ENCODE data around the gene FAM228A.
"Not testable (repeated sequence)": the region's sequence is repeated elsewhere in the genome, so short reads cannot be mapped to it uniquely, and the experiment has no call there.

The FAM228A gene

GRCh38 chr2:24174851-24175277, at the start of gene FAM228A:
Gene FAM228A, plus strand, starts transcription at chr2:24175053. Its CDS starts 428 bp downstream, at chr2:24175481.
- no peak for DNase-seq (ENCODE audit: low read depth in 1 of 2, low spot score in 1 of 2)

GRCh38 chr2:24125956-24126355, 48.9 kb upstream of the FAM228A start:
- no peak for DNase-seq (ENCODE audit: low read depth in 1 of 2, low spot score in 1 of 2)

GRCh38 chr2:24132543-24132942, 42.3 kb upstream of the FAM228A start:
- DNase-seq (ENCODE audit: low read depth in 1 of 2, low spot score in 1 of 2), result no peak

GRCh38 chr2:24140305-24140704, 34.5 kb upstream of the FAM228A start:
- DNase-seq (ENCODE audit: low read depth in 1 of 2, low spot score in 1 of 2), result not testable (repeated sequence)

GRCh38 chr2:24147364-24147763, 27.5 kb upstream of the FAM228A start:
- DNase-seq (ENCODE audit: low read depth in 1 of 2, low spot score in 1 of 2), result no peak

- no peak for DNase-seq (ENCODE audit: low read depth in 1 of 2, low spot score in 1 of 2)
Observed at GRCh38 chr2:24152413-24153197, 22.2 kb upstream of the FAM228A start.

GRCh38 chr2:24153478-24153877, 21.4 kb upstream of the FAM228A start:
- DNase-seq (ENCODE audit: low read depth in 1 of 2, low spot score in 1 of 2), result no peak

- DNase-seq (ENCODE audit: low read depth in 1 of 2, low spot score in 1 of 2), result no peak
Observed at GRCh38 chr2:24158131-24158530, 16.7 kb upstream of the FAM228A start.

GRCh38 chr2:24159708-24160107, 15.1 kb upstream of the FAM228A start:
- no peak for DNase-seq (ENCODE audit: low read depth in 1 of 2, low spot score in 1 of 2)

GRCh38 chr2:24160761-24161160, 14.1 kb upstream of the FAM228A start:
- no peak for DNase-seq (ENCODE audit: low read depth in 1 of 2, low spot score in 1 of 2)

GRCh38 chr2:24162494-24162893, 12.4 kb upstream of the FAM228A start:
- no peak for DNase-seq (ENCODE audit: low read depth in 1 of 2, low spot score in 1 of 2)

GRCh38 chr2:24163186-24163585, 11.7 kb upstream of the FAM228A start:
- no peak for DNase-seq (ENCODE audit: low read depth in 1 of 2, low spot score in 1 of 2)

GRCh38 chr2:24163601-24164000, 11.3 kb upstream of the FAM228A start:
- no peak for DNase-seq (ENCODE audit: low read depth in 1 of 2, low spot score in 1 of 2)

- peak in 1 of 2 donors; percentile 11 for DNase-seq (ENCODE audit: low read depth in 1 of 2, low spot score in 1 of 2)
Observed at GRCh38 chr2:24164416-24164973, 10.4 kb upstream of the FAM228A start.

- no peak for DNase-seq (ENCODE audit: low read depth in 1 of 2, low spot score in 1 of 2)
Observed at GRCh38 chr2:24169023-24169422, 5.8 kb upstream of the FAM228A start.

- no peak for DNase-seq (ENCODE audit: low read depth in 1 of 2, low spot score in 1 of 2)
Observed at GRCh38 chr2:24175631-24176187, 856 bp downstream of the FAM228A start.

GRCh38 chr2:24176326-24176725, 1.5 kb downstream of the FAM228A start:
- DNase-seq (ENCODE audit: low read depth in 1 of 2, low spot score in 1 of 2), result no peak

GRCh38 chr2:24179683-24180082, 4.8 kb downstream of the FAM228A start:
- no peak for DNase-seq (ENCODE audit: low read depth in 1 of 2, low spot score in 1 of 2)

- DNase-seq (ENCODE audit: low read depth in 1 of 2, low spot score in 1 of 2), result no peak
Observed at GRCh38 chr2:24181849-24182248, 7.0 kb downstream of the FAM228A start.

GRCh38 chr2:24182507-24182906, 7.7 kb downstream of the FAM228A start:
- no peak for DNase-seq (ENCODE audit: low read depth in 1 of 2, low spot score in 1 of 2)

- no peak for DNase-seq (ENCODE audit: low read depth in 1 of 2, low spot score in 1 of 2)
Observed at GRCh38 chr2:24183366-24184069, 8.7 kb downstream of the FAM228A start.

- DNase-seq (ENCODE audit: low read depth in 1 of 2, low spot score in 1 of 2), result no peak
Observed at GRCh38 chr2:24189551-24189950, 14.7 kb downstream of the FAM228A start.

Measured in activated CD4-positive, alpha-beta T cell treated with anti-CD3 and anti-CD28 coated beads, Interleukin-2, amount 50 U/mL, for 24 hours (primary cell).